GM21447 (cell line): ENCODE data around the gene APMAP.

ENCODE experiments used
- ATAC-seq: cut with Tn5 transposase; IDR thresholded peaks from one replicate; pipeline ENCODE4 v1.9.1; 2021; ENCODE audit not compliant: unreplicated experiment

Gene APMAP

DNA sequence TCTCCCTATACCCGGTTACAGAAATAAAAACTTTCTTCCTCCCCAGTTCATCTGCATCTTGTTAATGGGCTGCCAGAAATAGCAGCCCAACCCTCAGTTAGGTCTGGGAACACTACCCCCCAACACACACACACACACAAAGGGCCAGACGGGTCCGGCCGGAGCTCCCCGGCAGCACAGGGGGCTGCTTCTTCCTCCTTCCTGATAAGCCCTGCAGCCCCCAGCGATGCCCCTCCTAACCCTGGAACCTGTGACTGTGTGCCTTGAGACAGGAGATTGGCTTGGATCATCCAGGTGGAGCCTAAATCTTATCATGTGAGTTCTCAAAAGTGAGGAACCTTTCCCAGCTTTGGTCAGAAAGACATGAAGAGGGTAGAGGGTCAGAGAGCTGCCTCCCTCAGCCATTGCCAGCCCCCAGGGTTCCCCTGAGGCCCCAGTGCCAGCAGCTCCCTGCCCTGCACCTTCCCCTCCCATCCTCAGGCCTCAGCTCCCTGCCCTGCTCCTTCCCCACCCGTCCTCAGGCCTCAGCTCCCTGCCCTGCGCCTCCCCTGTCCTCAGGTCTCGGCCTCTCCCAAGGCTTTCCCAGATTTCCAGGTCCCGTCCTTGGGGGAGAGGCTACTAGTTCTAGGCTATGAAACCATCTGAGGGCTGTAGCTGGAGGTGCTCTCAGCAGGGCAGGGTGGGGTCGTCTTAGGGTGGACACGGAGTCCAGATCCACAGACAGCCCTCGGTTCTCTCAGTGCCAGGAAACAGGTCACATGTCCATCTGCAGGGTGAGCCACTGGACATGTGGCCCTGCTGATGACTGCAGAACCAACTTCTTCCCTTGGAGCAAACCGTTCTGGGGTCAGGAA lies 77.9 kb downstream of the APMAP start:
- no peak for ATAC-seq

DNA sequence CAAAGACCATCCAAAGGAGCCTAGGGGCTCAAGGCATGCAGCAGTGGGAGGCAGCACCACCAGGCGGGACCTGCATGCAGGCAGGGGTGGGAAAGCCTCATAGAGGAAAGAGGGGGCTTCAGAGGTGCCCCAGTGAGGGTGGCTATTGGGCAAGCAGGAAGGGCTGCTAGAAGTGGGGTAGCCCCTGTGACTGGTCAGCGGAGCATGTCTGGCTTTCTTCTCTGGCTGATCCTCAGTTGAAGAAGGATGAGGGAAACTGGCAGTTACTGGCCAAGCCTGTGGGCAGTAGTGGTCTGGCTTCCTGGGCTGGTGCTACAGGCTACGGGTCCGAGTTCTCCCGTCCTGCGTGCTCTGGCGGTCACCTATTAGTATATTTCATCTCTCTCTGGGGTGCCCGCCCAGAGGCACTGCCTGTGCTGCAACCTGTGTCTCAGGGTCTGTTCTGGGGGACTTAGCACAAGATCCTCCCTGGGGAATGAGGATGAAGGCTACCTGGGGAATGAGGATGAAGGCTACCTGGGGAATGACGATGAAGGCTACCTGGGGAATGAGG lies 79.4 kb downstream of the APMAP start:
- ATAC-seq, result no peak
